Measurements from ENCODE around the gene PCDHGA5.
A peak's percentile ranks its signal among the peaks of the same experiment; 100 is the strongest.

DNA sequence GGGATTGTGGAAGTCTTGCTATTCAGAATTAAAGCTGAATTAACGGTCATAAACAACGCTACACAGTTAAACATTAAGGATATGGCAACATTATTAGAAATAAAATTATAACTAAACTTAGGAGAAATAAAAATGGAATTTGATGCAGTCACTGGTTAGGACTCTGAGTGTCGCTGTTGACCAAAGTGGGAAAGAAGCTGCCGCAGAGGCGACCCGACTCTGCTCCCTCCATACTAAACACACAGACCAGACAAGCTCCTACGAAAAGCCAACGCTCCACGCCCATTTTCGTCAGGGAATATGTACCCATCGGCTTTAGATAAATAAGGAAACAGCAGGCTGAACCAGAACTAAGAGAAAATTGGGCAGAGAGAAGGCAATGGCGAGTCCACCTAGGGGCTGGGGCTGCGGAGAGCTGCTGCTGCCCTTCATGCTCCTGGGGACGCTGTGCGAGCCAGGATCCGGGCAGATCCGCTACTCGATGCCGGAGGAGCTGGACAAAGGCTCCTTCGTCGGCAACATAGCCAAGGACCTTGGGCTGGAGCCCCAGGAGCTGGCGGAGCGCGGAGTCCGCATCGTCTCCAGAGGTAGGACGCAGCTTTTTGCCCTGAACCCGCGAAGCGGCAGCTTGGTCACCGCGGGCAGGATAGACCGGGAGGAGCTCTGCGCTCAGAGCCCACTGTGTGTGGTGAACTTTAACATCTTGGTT is at the start of gene PCDHGA5:
- TF ChIP-seq CTCF (IDR thresholded peaks at IDR 0.05; ENCODE audit: control extremely low read depth in 1 of 3, insufficient read depth in 1 of 3, low read depth in 1 of 3, low read length in 3 of 3) (no peak), EZH2 (IDR thresholded peaks at IDR 0.05; ENCODE audit: low read depth, low read length, severe bottlenecking) (no peak), POLR2A (IDR thresholded peaks at IDR 0.05; ENCODE audit: control extremely low read depth in 1 of 2, low read depth in 2 of 2, low read length in 2 of 2) (no peak), TEAD4 (IDR thresholded peaks at IDR 0.05; ENCODE audit: low read depth, low read length) (no peak), RNF2 (IDR thresholded peaks at IDR 0.05; ENCODE audit: borderline replicate concordance, low read depth, low read length, missing control alignments, poor library complexity, severe bottlenecking) (no peak), POLR2AphosphoS5 (IDR thresholded peaks at IDR 0.05; ENCODE audit: low read depth, low read length) (no peak), RAD21 (IDR thresholded peaks at IDR 0.05 in 1 of 2, conservative IDR thresholded peaks at IDR 0.05 in 1 of 2; ENCODE audit: low read depth in 2 of 2, low read length in 2 of 2) (0 out of 4 replicates have a peak, but pooled peaks of 1 of the 2 experiments have one; percentile 1), ZNF274 (IDR thresholded peaks at IDR 0.05; ENCODE audit: borderline replicate concordance, extremely low read depth, low read length) (no peak), GTF2F1 (IDR thresholded peaks at IDR 0.05; ENCODE audit: borderline replicate concordance, low read depth, low read length) (no peak), CHD1 (IDR thresholded peaks at IDR 0.05; ENCODE audit: low read depth, low read length) (no peak)
- TF ChIP-seq, protein P1, sequence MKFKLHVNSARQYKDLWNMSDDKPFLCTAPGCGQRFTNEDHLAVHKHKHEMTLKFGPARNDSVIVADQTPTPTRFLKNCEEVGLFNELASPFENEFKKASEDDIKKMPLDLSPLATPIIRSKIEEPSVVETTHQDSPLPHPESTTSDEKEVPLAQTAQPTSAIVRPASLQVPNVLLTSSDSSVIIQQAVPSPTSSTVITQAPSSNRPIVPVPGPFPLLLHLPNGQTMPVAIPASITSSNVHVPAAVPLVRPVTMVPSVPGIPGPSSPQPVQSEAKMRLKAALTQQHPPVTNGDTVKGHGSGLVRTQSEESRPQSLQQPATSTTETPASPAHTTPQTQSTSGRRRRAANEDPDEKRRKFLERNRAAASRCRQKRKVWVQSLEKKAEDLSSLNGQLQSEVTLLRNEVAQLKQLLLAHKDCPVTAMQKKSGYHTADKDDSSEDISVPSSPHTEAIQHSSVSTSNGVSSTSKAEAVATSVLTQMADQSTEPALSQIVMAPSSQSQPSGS (IDR thresholded peaks at IDR 0.05; ENCODE audit: low read length) = no peak
- TF ChIP-seq, protein P2, sequence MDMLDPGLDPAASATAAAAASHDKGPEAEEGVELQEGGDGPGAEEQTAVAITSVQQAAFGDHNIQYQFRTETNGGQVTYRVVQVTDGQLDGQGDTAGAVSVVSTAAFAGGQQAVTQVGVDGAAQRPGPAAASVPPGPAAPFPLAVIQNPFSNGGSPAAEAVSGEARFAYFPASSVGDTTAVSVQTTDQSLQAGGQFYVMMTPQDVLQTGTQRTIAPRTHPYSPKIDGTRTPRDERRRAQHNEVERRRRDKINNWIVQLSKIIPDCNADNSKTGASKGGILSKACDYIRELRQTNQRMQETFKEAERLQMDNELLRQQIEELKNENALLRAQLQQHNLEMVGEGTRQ (IDR thresholded peaks at IDR 0.05; ENCODE audit: low read length) = no peak
- TF ChIP-seq, protein P3, sequence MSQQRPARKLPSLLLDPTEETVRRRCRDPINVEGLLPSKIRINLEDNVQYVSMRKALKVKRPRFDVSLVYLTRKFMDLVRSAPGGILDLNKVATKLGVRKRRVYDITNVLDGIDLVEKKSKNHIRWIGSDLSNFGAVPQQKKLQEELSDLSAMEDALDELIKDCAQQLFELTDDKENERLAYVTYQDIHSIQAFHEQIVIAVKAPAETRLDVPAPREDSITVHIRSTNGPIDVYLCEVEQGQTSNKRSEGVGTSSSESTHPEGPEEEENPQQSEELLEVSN (IDR thresholded peaks at IDR 0.05) = no peak

Data from H1 (cell line).